ENCODE data around the gene DRAP1.
"Not testable (repeated sequence)": the region's sequence is repeated elsewhere in the genome, so short reads cannot be mapped to it uniquely, and the experiment has no call there.

The DRAP1 gene

GRCh38 chr11:65886826-65887722 lies 32.2 kb upstream of the DRAP1 start:
- DNase-seq: no peak

DNA sequence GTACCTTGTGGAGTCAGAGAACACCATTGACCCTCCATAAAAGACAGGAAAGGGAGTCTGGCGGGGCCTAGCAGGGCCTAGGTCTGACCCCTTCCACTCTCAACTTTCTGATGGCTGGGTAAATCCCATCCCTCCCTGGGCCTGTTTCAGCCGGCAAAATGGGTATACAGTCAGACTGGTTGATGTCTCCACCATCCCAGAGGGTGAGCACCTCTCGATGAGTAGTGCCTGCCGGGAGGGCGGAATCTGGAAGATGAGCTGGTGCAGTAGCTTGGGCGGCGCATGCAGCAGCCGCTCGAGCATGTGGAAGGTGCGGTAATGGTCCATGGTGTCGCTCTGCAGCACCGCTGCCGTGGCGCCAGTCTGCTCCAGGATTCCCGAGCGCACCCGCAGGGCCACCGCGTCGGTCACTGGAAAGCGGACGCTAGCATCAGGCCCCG lies 31.5 kb upstream of the DRAP1 start:
- DNase-seq: no peak

- DNase-seq: peak; percentile 95
These were observed 30.9 kb upstream of the DRAP1 start, which contains the start of gene FIBP for GRCh38 chr11:65888163-65888814. FIBP (minus strand) TSS chr11:65888471; CDS start chr11:65888418, 53 bp downstream.

DNA sequence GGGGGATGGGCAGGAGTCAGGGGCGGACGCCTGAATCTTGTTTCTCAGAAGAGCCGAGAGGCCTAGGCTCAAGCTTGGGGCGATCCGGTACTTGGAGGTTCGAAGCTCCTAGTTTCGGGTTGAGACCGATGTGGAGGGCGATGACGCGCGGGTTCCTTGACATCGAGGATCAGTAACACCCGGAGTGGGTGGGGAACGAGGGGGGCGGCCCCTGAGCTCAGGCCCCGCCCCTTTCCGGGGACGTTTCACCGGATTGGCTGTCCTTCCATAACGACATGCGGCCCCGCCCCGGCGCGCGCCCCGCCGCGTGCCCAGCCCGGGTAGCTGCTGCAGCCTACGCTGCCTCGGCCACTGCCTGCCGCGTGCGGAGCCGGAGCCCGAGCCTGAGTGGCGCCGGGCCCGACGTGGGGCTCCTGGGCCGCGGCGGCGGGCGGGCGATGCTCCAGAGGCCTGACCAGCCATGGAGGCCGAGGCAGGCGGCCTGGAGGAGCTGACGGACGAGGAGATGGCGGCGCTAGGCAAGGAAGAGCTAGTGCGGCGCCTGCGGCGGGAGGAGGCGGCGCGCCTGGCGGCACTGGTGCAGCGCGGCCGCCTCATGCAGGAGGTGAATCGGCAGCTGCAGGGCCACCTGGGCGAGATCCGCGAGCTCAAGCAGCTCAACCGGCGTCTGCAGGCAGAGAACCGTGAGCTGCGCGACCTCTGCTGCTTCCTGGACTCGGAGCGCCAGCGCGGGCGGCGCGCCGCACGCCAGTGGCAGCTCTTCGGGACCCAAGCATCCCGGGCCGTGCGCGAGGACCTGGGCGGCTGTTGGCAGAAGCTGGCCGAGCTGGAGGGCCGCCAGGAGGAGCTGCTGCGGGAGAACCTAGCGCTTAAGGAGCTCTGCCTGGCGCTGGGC lies 28.7 kb upstream of the DRAP1 start, which contains the start of gene CCDC85B:
Gene CCDC85B, plus strand, starts transcription at position 350 of the 895 bp plus-strand sequence. Its CDS starts 111 bp downstream, at position 461.
- peak; percentile 92 for DNase-seq

DNA sequence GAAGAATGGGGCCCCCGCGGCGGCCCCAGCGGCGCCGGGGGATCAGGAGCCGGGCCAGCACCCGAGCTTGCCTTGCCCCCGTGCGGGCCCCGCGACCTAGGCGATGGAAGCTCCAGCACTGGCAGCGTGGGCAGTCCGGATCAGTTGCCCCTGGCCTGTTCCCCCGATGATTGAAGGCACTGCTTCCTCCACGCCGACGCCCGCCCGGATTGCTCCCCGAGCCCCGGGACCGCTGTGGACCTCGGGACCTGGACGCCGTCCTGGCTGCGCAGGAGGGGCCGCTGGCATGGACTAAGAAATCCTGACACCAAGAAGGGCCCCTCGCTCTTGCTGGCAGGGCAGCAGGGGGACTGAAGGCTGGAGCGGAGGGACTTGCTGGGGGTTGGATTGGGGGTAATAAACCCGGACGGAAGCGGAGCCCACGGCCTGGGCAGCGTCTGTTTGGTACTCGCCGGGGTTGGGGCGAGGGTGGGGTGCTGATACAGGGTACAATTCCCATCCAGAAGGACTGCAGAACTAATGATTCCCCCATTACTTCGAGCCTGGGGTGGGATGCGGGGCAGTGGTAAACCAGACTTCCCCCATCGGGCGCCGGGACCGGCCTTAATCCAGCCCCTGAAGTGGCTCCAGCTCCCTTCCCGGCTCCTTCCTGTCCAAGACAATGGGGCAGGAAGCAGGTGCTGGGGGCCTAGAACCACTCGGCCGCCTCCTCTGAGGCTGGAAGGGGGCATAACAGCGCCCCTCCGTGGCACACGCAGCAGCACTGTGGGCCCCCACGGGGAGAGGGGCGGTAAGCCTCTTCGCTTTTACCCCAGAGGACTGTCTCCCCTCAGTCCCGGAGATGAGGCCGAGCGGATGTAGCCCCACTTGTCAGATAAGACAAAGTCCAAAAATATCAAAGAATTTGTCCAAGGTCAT lies 27.7 kb upstream of the DRAP1 start:
- DNase-seq: no peak

- not testable (repeated sequence) for DNase-seq
These were observed 27.1 kb upstream of the DRAP1 start for GRCh38 chr11:65892137-65892540.

DNA sequence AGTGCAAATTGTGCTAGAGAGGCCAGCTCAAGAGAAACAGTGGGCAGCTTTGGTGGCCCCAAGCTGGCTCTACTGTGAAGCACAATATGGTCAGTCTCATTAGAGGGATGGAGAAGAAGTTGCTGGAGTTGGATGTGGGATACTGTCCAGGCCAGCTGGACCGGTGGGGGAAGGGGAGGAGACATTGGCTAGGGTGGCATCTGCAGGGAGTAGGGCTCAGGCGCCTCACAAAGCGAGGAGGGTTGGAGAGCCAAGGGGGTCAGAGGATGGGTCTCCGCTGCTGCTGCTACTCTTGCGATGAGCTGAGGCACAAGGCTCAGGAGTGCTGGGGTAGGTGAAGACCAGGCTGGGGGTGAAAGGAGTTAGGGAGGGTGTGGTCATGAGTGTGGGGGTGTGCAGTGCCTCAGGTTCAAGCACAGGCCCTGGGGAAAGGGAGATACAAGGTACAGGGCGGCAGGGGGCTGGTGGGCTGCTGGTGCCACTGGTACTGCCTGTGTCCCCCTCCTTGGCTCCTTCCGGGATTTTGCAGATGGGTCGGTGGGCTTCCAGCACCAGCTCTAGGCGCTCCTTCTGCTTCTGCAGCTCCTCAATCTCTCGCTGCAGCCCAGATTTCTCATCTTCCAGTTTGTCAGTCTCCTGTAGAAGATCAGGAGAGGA lies 26.4 kb upstream of the DRAP1 start:
- DNase-seq: no peak

DNA sequence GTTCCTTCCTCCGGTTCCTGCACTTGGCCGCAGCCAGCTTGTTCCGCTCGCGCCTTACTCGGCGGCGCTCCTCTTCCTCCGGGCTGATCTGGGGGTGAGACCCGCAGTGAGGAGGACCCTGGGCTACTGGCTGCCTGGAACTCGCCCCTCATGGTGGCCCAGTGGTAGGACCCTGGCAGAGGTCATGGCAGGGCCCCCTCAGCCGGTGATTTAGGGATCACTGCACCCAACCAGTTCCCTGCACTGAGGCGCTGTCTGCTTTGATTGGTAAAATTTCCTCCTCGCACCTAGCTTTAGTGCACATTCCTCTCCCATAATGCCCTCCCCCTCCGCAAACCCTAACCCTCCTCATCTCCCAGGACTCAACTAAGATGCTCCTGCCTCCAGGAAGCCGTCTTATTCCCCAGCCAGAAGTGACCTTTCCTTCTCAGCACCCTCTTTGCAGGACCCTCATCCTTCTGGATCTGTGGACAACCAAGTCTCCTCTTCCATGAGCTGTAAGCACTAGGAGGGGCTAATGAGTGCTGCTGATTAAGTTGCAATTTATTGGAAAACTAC lies 25.1 kb upstream of the DRAP1 start:
- no peak for DNase-seq

GRCh38 chr11:65895482-65895981 lies 23.7 kb upstream of the DRAP1 start:
- DNase-seq: no peak

GRCh38 chr11:65896034-65896999 lies 22.9 kb upstream of the DRAP1 start:
- DNase-seq: no peak

- no peak for DNase-seq
These were observed 22.2 kb upstream of the DRAP1 start for GRCh38 chr11:65897020-65897471.

DNA sequence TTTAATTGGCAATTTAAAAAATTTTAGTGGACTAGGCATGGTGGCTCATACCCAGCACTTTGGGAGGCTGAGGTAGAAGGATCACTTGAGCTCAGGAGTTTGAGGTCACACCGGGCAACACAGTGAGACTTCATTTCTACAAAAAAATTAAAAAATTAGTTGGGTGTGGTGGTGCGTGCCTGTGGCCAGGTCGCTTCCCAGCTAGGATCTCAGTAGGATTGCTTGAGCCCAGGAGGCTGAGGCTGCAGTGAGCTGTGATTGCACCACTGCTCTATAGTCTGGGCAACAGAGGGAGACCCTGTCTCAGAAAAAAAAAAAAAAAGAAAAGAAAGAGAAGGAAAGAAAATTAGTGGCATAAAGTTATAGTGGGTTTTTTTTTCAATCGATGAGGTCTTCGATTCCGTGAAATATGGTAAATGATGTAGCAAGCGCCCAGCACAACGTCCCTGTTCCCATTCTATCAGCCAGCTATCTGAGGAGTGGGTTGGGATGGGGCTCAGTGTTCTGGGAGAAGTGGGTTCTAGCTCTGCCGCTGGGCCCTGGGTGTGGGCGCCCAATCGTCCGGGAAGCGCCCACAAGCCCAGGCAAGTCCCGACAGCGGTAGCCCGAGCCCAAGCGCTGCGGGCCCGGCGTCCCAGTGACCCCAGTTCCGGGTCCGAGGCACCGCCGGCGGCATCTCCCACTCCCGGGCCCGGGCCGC lies 20.4 kb upstream of the DRAP1 start:
- no peak for DNase-seq

DNA sequence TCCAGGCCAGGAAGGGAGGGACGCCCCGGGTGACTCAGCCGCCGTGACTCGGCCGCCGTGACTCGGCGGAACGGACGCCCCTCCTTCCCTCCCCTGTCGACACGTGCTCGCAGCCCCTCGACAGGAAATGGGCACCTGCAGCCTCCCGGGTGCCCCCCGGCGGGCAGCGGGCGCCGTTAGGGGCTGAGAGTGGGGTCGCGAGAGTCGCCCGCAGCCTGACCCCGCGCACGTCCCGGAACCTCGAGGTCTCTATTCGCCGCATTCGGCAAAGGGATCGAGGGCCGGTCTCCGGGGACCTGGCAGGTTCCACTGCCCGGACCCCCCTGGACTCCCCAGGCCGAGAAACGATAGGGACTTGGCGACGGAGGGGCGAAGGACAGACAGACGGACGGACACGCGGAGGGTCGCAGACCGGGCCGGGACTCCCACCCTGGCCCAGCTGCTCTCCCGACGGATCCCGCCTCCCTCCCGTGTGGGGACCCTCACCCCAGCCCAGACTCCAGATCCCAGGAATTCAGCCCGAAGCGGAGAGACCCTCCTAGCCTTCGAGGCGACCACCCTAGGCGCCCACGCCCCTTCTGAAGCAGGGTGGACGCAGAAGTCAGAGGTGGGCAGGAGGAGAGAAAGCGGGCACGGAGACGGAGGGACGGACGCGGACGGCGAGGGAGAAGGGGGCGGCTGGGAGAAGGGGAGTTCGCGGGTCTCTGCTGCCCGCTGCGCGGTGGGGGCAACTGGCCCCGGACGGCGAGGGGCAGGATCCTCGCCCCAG lies 19.7 kb upstream of the DRAP1 start:
- no peak for DNase-seq

DNA sequence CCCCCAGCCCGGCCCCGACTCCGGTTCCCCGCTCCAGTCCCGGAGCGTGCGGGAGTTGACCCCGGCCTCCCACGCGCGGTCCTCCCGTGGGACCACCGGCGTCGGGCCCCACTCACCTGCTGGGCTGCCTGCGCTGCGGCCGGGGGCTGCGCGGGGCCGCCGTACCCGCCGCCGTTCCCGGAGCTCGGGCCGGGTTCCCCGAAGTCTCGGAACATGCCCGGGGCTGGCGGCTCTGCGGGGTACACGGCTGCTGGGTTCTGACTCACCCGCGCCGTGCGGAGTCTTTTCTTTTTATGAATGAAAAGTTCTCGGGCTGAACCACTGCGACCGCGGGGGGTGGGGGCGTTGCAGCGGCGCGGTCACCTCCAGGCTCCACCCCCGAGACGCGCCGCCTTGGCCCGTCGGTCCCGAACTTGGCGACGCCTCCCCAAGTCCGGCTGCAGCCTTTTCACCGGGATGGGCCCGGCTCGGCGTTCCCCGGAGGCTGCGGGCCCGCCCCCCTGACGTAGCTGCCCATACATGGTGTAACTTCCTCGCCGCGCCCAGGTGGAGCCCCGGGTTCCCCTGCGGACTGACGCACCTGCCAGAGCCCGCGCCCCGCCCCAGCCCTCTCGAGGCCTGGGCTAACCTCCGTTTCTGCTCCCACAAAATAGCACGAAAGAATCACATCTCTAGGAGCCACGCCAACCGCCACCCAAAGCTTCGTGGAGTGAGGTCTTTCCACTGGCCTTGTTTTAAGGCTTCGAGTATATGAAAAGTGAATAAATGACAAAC lies 18.9 kb upstream of the DRAP1 start, which contains the start of gene FOSL1:
Gene FOSL1, minus strand, starts transcription at position 264 of the 774 bp plus-strand sequence. Its CDS starts 49 bp downstream, at position 215.
- peak; percentile 69 for DNase-seq

DNA sequence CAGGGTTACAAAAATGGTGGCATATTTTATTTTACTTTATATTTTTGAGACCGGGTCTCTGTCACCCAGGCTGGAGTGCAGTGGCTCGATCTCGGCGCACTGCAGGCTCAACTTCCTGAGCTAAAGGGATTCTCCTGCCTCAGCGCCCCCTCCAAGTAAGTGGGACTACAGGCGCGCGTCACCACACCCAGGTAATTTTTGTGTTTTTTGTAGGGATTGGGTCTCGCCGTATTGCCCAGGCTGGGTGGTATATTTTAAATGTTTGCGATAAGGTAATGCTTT lies 18.4 kb upstream of the DRAP1 start:
- no peak for DNase-seq

DNA sequence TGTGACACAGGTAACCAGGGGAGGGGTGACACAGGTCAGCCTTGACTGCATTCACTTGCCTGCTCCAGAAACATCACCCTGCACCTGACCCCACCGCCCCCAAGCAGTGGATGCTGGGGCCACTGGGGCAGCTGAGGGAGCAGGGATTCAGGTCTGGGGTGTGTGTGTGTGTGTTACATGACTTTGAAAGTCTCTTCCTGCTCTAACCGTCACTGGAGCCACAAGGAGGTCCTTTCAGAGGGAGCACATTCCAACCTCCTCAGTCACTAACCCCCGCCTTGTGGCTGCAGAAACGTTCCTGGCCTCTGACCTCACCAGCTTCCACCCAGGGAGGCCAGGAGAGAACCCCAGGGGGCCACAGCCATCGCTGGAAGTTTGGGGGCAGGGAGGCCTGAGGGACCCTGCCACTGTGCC lies 16.2 kb upstream of the DRAP1 start:
- no peak for DNase-seq

- DNase-seq: no peak
These were observed 15.5 kb upstream of the DRAP1 start for GRCh38 chr11:65903715-65904114.
